GM18505 (cell line): ENCODE measurements around the gene ERCC3.
A peak's percentile ranks its signal among the peaks of the same experiment; 100 is the strongest.

ENCODE experiments used
- ATAC-seq: cut with Tn5 transposase; IDR thresholded peaks from one replicate; pipeline ENCODE4 v1.9.1; 2021; ENCODE audit not compliant: unreplicated experiment
- POLR2A ChIP-seq: IDR thresholded peaks from 4 replicates; pipeline ENCODE4 v1.6.1; 2011; ENCODE audit warnings: borderline replicate concordance; ENCODE audit not compliant: insufficient read depth, insufficient read length; ENCODE audit errors: extremely low read depth

ERCC3 gene

GRCh38 chr2:127309468-127309867 is 15.5 kb upstream of the ERCC3 start:
- no peak for TF ChIP-seq POLR2A
- no peak for ATAC-seq

- ATAC-seq, result no peak
- TF ChIP-seq POLR2A, result no peak
These were observed 14.7 kb upstream of the ERCC3 start for GRCh38 chr2:127308586-127309138.

- ATAC-seq, result peak; percentile 62
- TF ChIP-seq POLR2A, result no peak
These were observed 12.1 kb upstream of the ERCC3 start for GRCh38 chr2:127305990-127306585.

GRCh38 chr2:127302168-127302567 is 8.2 kb upstream of the ERCC3 start:
- no peak for ATAC-seq
- no peak for TF ChIP-seq POLR2A

GRCh38 chr2:127293386-127293747 is 577 bp downstream of the ERCC3 start:
- ATAC-seq, result no peak
- no peak for TF ChIP-seq POLR2A

- ATAC-seq, result no peak
- no peak for TF ChIP-seq POLR2A
These were observed 5.7 kb downstream of the ERCC3 start for GRCh38 chr2:127288274-127288673.

- no peak for TF ChIP-seq POLR2A
- ATAC-seq, result no peak
These were observed 10.7 kb downstream of the ERCC3 start for GRCh38 chr2:127283275-127283674.

- no peak for ATAC-seq
- TF ChIP-seq POLR2A, result no peak
These were observed 13.3 kb downstream of the ERCC3 start for GRCh38 chr2:127280693-127281092.

GRCh38 chr2:127279781-127280180 is 14.2 kb downstream of the ERCC3 start:
- ATAC-seq, result no peak
- no peak for TF ChIP-seq POLR2A

GRCh38 chr2:127278959-127279358 is 15.0 kb downstream of the ERCC3 start:
- no peak for ATAC-seq
- TF ChIP-seq POLR2A, result no peak

- ATAC-seq, result peak; percentile 69
- no peak for TF ChIP-seq POLR2A
These were observed 16.9 kb downstream of the ERCC3 start for GRCh38 chr2:127277028-127277427.

- no peak for TF ChIP-seq POLR2A
- ATAC-seq, result no peak
These were observed 18.2 kb downstream of the ERCC3 start for GRCh38 chr2:127275789-127276188.

GRCh38 chr2:127275356-127275755 is 18.6 kb downstream of the ERCC3 start:
- TF ChIP-seq POLR2A, result no peak
- ATAC-seq, result no peak

- no peak for ATAC-seq
- TF ChIP-seq POLR2A, result no peak
These were observed 23.3 kb downstream of the ERCC3 start for GRCh38 chr2:127270663-127271062.
